SK-N-MC (cell line): ENCODE results near the gene SART3.

Experiments
- EZH2 ChIP-seq: fragments of 200-600 bp; sonication (generic); IDR thresholded peaks from one replicate; pipeline ENCODE4 v1.6.1; 2017; ENCODE audit warnings: antibody characterized with exemption
- FOXP2 ChIP-seq: optimal IDR thresholded peaks from 2 replicates; pipeline ENCODE3; 2011; ENCODE audit warnings: mild to moderate bottlenecking, moderate library complexity; ENCODE audit not compliant: insufficient read depth; ENCODE audit errors: extremely low read length, control extremely low read depth
- POLR2AphosphoS5 ChIP-seq: IDR thresholded peaks from 2 replicates; pipeline ENCODE4 v1.6.1; 2012; ENCODE audit warnings: mild to moderate bottlenecking, low read depth, low read length, borderline replicate concordance

GRCh38 chr12:108571609-108572165 is 10.7 kb upstream of the SART3 start:
- TF ChIP-seq POLR2AphosphoS5 (no peak), EZH2 (no peak), FOXP2 (no peak)
